BE2C (cell line): ENCODE measurements around the gene PMFBP1.

Source experiments
- DNase-seq: peaks from one replicate; pipeline ENCODE4 v3.0.0-alpha.2; 2020
- H3K27me3 ChIP-seq: fragments of 250-450 bp; sonication (Bioruptor Pico); 2 replicates; pipeline ENCODE4 v1.5.1; 2020; ENCODE audit warnings: mild to moderate bottlenecking
- H3K36me3 ChIP-seq: fragments of 250-450 bp; sonication (Bioruptor Pico); 2 replicates; pipeline ENCODE4 v1.5.1; 2020; ENCODE audit warnings: mild to moderate bottlenecking
- H3K4me1 ChIP-seq: fragments of 250-450 bp; sonication (Bioruptor Pico); 2 replicates; pipeline ENCODE4 v1.5.1; 2020
- H3K4me3 ChIP-seq: 2 replicates; pipeline ENCODE4 v1.5.1; 2011; ENCODE audit warnings: low read depth, low read length
- H3K9me3 ChIP-seq: fragments of 250-450 bp; sonication (Bioruptor Pico); 2 replicates; pipeline ENCODE4 v1.5.1; 2020
- CTCF ChIP-seq: IDR thresholded peaks from 2 replicates; pipeline ENCODE4 v1.5.1; 2012; ENCODE audit warnings: mild to moderate bottlenecking, low read depth, low read length

Gene PMFBP1

GRCh38 chr16:72134507-72134906 lies 37.4 kb downstream of the PMFBP1 start:
- TF ChIP-seq CTCF: no peak
- Histone ChIP-seq H3K27me3 (no peaks in the 10 kb centered on the region), H3K4me1 (0 out of 2 replicates have a peak, but pooled peaks cover 3% of the 10 kb centered on the region), H3K4me3 (no peak overlapping the region), H3K9me3 (no peaks in the 10 kb centered on the region), H3K36me3 (no peaks in the 10 kb centered on the region)
- DNase-seq: no peak

- Histone ChIP-seq H3K36me3 (no peaks in the 10 kb centered on the region), H3K4me1 (0 out of 2 replicates have a peak, but pooled peaks cover 3% of the 10 kb centered on the region), H3K4me3 (no peak overlapping the region), H3K9me3 (no peaks in the 10 kb centered on the region), H3K27me3 (no peaks in the 10 kb centered on the region)
- no peak for TF ChIP-seq CTCF
- no peak for DNase-seq
These were observed 39.2 kb downstream of the PMFBP1 start for GRCh38 chr16:72132726-72133125.

GRCh38 chr16:72131036-72131435 lies 40.9 kb downstream of the PMFBP1 start:
- no peaks in the 10 kb centered on the region for H3K27me3 ChIP-seq
- TF ChIP-seq CTCF: no peak
- H3K4me1 ChIP-seq: peaks cover 8% of the 10 kb centered on the region; the same call in 1 of the 2 replicates
- no peak for DNase-seq
- no peaks in the 10 kb centered on the region; the same call in 1 of the 2 replicates for H3K36me3 ChIP-seq
- no peak overlapping the region for H3K4me3 ChIP-seq
- no peaks in the 10 kb centered on the region for H3K9me3 ChIP-seq

GRCh38 chr16:72129976-72130656 lies 41.8 kb downstream of the PMFBP1 start:
- Histone ChIP-seq H3K4me3 (no peak overlapping the region), H3K36me3 (no peaks in the 10 kb centered on the region; the same call in 1 of the 2 replicates), H3K9me3 (no peaks in the 10 kb centered on the region), H3K27me3 (no peaks in the 10 kb centered on the region), H3K4me1 (peaks cover 17% of the 10 kb centered on the region)
- TF ChIP-seq CTCF: no peak
- no peak for DNase-seq

GRCh38 chr16:72128701-72129100 lies 43.3 kb downstream of the PMFBP1 start:
- no peak overlapping the region for H3K4me3 ChIP-seq
- no peaks in the 10 kb centered on the region; the same call in 1 of the 2 replicates for H3K36me3 ChIP-seq
- no peak for DNase-seq
- no peaks in the 10 kb centered on the region for H3K9me3 ChIP-seq
- TF ChIP-seq CTCF: no peak
- no peaks in the 10 kb centered on the region for H3K27me3 ChIP-seq
- H3K4me1 ChIP-seq: peaks cover 19% of the 10 kb centered on the region

- Histone ChIP-seq H3K4me1 (peaks cover 19% of the 10 kb centered on the region), H3K27me3 (no peaks in the 10 kb centered on the region), H3K4me3 (no peak overlapping the region), H3K9me3 (no peaks in the 10 kb centered on the region), H3K36me3 (no peaks in the 10 kb centered on the region; the same call in 1 of the 2 replicates)
- no peak for TF ChIP-seq CTCF
- no peak for DNase-seq
These were observed 45.6 kb downstream of the PMFBP1 start for GRCh38 chr16:72126429-72126765.
